SK-N-DZ (cell line): ENCODE data around the gene CENPC. TPM values are rescaled to one million over a fixed set of nuclear protein-coding genes. Genes with fewer than 3 reads are reported as not detected.

ENCODE experiments used
- DNase-seq: peaks from one replicate; pipeline ENCODE4 v3.0.0-alpha.2; 2015; ENCODE audit warnings: low spot score
- polyA plus RNA-seq, 2 experiments: library from polyadenylated mRNA; depleted of rRNA; stranded (reverse); fragments of >200 nt; gene quantifications; 2 replicates each; pipeline ENCODE4 v1.2.3, GENCODE V29; 2014

CENPC gene, protein sequence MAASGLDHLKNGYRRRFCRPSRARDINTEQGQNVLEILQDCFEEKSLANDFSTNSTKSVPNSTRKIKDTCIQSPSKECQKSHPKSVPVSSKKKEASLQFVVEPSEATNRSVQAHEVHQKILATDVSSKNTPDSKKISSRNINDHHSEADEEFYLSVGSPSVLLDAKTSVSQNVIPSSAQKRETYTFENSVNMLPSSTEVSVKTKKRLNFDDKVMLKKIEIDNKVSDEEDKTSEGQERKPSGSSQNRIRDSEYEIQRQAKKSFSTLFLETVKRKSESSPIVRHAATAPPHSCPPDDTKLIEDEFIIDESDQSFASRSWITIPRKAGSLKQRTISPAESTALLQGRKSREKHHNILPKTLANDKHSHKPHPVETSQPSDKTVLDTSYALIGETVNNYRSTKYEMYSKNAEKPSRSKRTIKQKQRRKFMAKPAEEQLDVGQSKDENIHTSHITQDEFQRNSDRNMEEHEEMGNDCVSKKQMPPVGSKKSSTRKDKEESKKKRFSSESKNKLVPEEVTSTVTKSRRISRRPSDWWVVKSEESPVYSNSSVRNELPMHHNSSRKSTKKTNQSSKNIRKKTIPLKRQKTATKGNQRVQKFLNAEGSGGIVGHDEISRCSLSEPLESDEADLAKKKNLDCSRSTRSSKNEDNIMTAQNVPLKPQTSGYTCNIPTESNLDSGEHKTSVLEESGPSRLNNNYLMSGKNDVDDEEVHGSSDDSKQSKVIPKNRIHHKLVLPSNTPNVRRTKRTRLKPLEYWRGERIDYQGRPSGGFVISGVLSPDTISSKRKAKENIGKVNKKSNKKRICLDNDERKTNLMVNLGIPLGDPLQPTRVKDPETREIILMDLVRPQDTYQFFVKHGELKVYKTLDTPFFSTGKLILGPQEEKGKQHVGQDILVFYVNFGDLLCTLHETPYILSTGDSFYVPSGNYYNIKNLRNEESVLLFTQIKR
- 11.6 and 11.8 TPM in 2 replicates for polyA plus RNA-seq (2014; cell fraction: cytosol; rRNA removed)
- 25.1 and 35.4 TPM in 2 replicates for polyA plus RNA-seq (2014; cell fraction: nucleus; rRNA removed)

DNA sequence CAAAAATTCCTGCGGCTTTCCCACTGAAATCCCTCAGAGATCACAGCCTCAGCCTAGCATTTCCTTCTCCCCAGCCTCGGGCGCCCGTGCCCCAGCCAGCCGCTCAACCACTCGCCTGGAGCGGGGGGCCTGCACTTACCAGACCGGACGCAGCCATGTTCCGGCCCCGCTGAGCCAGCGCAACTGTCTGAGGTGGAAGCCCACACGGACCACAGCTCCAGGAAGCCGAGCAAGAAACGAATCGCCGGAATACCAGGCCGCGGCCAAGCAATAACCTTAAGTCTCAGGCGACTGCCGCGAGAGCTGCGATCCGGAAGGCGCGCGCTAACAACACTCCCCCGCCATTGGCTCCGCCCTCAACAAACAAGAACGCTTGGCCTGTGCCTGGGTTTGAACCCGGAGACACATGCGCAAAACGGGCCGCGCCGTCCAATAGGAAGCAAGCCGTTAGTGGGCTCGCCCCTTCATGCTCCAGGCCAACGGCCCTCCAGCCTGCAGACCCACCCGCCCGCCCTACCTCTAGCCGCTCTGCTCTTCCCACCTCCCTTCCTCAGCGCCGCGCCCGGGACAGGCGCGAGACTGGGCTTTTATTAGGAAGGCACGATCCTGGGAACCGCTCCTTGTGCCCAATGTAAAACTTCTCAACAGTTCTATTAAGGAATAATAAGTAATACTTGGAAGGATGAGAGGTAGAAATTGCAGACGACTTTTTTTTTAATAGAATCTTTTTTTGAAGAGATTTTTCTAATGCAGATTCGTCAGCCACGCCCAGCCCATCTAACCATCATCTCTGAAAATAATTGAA lies at the start of gene CENPC:
Gene CENPC, minus strand, starts transcription at position 305 of the 805 bp plus-strand sequence. Its CDS starts 148 bp downstream, at position 157.
- peak; percentile 97 for DNase-seq

DNA sequence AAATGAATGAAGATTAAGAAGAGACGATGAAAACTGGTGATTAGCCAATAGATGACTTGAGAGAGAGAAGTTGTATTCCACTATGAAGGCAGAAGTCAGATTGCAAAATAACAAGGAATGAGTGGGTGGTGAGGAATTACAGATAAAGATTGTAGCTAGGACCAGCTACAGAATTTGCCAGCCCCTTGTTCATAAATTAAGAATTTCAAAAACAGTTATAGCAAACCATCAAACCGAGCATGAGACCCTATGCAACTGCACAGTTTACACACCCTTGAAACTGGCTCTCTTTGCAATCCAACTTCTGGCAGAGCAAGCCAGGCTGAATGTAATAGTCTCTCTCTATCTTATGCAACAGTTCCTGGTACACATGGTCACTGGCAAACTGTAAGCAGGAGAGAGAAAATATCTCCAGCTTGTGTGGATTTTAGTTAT lies 48.5 kb upstream of the CENPC start:
- DNase-seq: no peak

DNA sequence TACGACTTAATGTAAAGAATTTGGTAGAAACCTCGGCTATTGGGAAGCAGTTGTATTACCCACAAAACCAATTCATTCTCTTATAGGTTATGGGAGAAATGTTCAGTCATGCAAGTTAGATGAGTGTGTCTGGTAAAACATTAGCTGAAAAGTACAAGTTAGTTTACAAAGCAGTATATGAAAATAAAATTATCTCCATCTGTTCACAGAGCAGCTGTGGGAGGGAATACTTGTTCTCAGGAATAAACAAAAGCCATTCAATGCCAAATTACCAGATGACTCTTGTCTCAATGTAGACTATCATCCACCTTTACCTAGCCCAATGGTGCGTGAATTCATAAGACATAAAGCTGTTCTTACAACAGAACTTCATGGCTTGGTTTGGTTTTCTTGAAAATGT lies 41.9 kb upstream of the CENPC start:
- DNase-seq: no peak

DNA sequence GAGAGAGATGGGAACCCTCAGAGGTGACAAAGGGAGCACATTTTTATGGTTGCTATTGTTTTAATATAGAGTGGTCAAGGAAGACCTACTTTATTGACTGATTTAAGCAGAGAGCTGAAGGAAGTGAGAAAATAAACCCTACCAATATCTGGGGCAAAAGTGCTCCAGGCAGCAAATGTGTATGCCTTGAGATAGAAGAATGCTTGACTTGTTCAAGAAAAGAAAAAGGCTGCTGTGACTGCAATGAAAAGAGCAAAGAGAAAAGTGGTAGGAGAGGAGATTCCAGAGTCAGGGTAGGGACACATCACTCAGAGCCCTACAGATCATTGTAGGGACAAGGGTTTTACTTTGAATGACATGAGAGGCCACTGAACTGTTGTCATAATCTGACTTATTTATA lies 39.2 kb upstream of the CENPC start:
- DNase-seq: no peak

DNA sequence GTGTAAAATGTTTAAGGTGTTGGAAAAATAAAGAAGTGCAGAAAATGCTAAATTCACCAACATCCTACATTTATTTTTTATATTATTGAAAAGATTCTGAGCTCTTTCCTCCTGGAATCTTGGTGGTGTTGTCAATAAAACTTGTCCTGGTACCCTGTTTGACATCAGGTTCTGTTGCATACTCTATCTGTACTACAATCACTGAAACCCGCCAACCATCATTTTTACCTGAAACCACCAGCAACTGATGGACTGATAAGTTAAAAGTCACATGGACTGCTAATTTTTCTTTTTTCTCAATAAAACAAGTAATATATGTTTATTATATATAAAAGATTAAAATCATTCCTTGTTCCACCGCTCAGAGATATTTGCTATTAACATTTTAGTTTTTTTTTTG lies 36.6 kb upstream of the CENPC start:
- DNase-seq: no peak

DNA sequence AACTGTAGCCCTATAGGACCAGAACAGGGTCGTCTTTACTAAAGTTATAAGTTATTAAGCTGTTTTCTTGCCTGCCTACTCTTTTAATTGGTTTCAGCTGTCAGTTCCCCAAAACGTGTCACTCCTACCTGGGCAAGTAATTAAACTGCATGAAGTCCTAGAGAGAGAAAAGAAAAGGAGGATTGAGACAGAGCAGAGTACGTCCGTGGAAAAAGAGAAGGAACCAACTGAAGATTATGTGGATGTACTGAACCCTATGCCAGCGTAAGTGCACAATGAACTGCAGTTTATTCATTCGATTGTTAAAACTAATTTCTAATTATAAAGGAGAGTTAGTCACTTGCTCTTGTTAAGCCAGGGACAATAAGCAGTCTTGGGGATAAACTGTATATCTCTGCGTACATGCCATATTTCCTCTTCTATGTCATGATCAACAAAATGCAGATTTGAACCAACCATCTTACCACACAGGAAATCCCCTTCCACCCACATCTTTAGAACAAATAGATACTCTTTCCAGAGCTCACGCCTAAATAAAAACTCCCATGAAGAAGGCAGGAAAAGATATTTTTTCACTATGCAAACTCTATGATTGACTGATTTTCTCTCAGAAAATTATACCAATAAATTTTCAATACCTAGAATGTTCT lies 36.0 kb upstream of the CENPC start:
- DNase-seq: no peak

DNA sequence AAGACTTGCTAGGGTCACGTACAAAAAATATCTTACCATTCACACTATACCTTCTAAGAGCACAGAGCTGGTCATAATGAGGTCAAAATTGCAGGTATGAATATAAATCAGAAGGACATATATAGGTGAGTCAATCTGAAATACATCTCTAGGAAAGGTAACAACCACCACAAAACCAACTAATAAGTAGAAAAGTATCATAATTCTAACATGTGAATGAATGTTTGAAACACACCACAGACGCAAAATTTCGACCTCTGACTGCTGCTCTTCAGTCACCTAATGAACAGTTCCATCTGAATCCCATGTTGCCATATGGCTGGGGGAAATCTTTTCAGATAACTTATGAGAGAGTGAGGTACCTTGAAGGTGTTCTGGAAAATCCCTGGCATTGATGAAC lies 35.3 kb upstream of the CENPC start:
- DNase-seq: no peak

DNA sequence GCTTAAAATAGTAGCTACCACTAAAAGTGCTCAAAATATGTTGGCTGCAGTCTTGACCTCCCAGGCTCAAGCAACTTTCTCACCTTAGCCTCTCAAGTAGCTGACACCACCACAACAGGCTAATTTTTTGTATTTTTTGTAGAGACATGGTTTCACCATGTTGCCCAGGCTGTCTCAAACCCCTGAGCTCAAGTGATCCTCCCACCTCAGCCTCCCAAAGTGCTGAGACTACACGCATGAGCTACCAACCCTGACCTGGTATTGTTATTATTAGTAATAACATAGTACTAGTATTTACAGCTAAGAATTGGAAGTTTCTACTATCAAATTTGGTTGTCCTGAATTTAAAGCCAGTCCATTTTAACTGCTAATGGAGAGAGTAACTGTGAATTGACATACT lies 31.2 kb upstream of the CENPC start:
- DNase-seq: no peak

DNA sequence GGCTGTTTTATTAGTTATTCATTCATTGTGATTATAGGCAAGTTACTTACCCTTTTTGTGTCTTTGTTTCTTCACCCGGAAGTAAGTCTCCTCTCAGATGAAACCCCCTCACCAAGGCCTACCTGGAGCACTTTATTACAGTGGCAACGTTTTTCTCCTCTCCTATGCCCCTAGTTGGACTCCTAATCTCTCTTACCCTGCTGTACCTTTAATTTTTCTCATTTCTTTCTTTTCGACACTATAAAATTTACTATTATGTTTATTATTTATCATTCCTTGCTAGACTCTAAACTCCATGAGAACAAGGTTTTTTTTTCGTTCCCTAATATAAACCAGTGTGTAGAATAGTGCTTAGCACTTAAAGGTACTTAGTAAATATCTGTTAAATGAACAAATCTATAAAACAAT lies 30.8 kb upstream of the CENPC start:
- DNase-seq: no peak

DNA sequence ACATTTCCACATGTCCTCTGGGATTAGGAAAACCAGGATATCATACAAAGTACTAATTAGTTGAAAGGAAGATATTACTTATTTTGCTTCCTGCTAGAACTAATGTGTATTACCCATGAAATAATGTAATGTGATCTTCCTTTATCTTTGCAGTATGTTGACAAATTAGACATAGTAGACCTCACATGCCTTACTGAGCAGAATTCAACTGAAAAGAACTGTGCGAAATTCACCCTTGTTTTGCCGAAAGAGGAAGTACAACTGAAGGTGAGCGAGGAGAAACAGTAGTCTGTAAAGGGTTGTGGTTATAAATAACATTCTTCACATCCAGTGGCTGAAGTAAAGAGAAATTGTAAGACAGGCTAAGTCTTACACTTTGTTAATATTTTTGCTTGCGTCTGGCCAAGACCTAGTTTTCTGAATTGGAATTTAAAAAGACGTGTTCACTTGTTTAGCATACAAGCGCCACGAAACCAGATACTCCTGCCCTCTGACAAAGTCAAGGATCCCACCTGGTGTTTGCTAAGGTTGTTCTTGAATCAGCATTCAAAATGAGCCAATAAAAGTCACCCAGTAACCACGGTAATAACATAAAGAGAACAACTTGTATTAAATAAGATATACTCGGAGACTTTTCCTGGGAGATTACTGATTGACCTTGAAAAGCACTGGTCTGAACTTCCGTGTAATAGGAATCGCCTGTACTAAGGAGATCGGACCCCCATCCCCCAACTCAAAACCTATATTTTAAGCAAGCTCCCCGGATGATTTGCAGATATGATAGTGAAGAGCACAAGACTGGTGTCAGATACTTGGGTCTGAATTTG lies 30.1 kb upstream of the CENPC start:
- no peak for DNase-seq

DNA sequence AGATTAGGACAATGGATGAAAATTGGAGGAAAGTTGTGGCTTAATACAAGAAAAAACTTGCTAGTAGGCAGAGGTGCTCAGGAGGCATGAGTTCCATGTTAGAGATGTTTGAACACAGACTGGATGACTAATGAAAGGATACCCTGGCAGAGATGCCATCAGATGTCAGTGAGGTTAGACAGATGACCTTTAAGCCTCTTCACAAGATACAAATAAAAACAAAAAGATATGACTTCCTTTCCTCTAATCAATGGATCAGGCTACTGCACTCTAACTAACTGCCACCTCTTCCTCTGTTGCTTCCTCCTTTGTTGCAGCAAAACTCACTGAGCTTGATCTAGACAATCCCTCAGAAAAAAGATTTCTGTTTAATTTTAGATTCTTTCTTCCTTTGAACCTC lies 27.9 kb upstream of the CENPC start:
- no peak for DNase-seq

DNA sequence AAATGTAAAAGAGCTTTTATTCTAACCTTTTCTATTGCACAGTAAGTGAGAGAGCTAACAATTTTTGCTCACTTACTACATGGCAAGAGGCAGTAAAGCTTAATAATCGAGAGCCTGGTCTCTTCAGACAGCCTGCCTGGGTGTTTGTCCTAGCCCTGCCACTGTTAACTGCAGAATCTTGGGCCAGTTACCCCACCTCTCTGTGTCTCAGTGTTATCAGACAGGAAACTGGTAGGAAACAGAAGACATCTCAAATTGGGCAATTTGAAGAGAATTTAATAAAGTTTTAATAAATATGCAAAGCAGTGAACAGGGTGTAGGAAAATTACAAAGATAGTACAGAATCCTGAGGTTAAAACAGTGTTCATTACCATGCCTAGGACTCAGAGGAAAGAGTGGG lies 26.7 kb upstream of the CENPC start:
- no peak for DNase-seq

DNA sequence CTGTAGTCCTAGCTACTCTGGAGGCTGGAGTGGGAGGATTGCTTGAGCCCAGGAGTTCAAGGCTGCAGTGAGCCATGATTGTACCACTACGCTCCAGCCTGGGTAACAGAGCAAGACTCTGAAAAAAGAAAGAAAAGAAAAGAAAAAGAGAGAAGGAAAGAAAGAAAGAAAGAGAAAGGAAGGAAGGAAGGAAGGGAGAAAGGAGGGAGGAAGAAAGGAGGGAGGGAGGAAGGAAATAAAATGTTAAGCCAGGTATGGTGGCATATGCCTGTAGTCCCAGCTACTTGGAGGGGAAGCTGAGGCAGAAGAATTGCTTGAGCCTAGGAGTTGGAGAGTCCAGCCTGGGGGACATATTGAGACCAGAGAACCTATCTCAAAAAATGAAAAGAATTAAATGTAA lies 25.2 kb upstream of the CENPC start:
- DNase-seq: no peak

DNA sequence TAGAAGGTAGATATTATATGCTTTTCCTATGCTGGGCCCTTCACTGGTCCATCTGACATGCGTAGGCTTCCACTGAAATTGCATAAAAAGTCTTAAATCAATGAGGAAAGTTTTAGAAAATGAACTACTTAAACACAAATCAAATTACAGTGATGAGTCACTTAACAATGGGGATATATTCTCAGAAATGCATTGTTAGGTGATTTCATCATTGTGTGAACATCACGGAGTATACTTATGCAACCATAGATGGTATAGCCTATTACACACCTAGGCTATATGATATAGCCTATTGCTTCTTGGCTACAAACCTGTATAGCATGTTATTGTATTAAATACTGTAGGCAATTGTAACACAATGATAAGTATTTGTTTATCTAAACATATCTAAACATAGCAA lies 23.5 kb upstream of the CENPC start:
- DNase-seq: no peak

DNA sequence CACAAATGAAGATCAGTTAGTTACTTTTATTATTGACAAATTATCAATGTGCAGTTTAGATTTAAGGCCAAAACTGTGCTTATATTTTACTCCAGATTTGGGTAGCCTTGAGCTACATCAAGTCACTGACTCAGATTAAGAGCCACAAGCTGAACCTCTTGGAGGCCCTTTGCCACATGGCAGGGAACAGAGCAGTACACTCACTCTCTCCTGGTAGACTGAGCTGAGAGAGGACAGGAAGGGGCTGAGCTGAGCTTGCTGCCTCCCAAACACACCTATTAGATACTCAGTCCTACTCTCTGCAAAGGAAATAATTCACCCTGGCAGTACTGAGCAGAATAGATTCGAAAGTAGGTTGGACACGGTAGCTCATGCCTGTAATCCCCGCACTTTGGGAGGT lies 21.0 kb upstream of the CENPC start:
- no peak for DNase-seq

DNA sequence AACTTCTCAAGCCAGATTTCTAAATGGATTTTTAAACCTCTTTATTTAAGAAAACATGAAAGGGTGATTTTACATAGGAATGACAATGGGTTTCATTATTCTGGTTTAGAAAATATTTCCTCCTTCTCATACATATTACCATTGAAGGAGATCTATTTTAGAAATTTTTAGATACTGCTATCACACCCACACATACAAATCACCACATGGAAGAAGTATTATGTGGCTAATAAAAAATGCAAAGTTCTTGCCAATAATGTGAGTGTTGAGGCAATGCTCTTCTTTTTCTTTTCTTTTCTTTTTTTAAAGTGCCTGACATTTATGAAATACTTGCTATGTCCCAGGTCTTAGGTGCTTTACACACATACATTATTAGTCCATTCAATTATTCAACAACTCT lies 20.0 kb upstream of the CENPC start:
- DNase-seq: no peak

DNA sequence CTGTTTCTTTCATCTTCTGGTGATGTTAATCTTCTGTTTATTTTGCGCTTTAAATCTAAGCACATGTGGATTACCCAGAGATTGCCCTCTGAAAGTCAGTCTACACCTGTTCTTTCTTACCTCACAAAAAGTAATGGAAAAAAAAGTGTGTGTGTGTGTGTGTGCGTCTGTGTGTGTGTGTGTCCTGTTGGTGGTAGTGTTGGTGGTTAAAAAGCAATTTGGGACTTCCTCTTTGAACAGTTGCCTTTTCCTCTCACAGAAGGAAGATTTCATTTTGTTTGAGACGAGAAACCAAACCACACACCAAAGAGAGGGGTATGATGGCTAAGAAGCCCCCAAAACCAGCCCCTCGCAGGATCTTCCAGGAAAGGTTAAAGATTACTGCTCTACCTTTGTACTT lies 13.2 kb upstream of the CENPC start, which contains the start of gene STAP1:
Gene STAP1, plus strand, starts transcription at position 235 of the 400 bp plus-strand sequence. Its CDS starts 83 bp downstream, at position 318.
- no peak for DNase-seq

DNA sequence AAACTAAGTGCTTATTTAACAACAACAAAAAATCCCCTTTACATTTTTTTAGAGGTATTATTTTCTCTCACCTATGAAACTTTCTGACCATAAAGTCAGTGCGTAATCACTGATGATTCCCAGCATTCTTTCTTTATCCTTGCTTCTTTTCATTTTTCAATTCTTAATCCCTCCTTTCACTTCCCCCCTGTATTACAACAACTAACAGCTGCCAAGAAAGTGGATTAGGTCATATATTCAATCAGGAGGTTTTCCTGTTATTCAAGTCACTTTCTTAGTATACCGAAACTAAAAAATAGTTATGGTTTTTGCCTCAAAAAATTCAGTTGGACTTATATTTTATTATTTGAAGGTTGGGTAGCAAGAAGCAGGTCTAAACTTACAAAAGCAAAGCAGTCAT lies 11.1 kb upstream of the CENPC start:
- DNase-seq: no peak

DNA sequence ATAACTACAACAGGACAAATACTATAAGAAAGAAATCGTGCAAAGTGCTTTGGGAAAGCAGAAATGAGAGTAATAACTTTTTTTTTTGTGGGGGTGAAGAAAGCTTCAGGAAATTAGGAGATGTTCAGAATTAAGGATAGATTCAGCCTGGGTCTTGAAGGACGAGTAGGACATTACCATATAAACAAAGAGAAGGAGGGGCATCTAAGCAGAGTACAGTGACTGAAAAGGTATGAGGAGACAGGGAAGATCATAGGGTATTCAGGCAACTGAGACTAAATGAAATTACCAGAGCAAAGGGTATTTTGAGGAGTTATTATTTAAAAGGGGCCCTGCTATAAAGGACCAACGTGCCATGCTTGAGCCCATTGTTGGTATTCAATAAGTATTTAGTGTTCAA lies 10.1 kb upstream of the CENPC start:
- DNase-seq: no peak

DNA sequence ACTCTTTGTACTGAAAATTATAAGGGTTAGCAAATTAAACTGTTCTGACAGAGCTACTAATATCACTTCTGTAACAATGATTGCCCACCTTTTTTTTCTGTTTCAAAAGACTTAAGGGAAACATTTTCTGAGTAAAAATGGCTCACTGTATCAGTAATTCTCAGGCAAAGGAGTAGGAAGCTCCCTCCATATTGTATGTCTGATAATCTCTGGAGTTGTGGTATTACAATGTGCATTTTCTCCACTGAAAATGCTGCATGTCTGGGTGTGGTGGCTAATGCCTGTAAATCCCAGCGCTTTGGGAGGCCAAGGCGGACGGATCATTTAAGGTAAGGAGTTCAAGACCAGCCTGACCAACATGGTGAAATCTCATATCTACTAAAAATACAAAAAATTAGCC lies 8.8 kb upstream of the CENPC start:
- DNase-seq: no peak
